Measurements from ENCODE around the gene CYP4F12. TPM values are rescaled to one million over a fixed set of nuclear protein-coding genes. Genes with fewer than 3 reads are reported as not detected.

The CYP4F12 gene
- total and polyA plus RNA-seq, 2 experiments from 2014 or later: not detected

DNA sequence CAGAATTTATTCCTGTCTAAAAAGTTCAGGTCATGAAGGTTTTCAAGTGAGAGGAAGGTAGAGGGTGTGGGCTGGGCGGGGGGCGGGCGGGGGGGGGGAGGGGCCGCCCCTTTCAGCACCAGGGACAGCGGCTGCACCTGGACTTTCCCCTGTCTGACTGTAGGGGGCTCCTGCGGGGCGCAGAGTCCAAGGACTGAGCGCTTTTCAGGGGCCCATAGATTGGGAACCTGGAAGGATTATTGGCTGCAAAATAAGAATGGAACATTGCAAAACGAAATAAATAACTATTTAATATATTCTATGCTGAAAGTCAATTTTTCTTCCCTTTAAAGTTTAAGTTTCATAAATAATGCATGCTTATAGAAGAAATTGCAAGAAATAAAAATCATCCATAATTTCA, 41.1 kb upstream of the CYP4F12 start (continued):
- TF ChIP-seq, protein P1, sequence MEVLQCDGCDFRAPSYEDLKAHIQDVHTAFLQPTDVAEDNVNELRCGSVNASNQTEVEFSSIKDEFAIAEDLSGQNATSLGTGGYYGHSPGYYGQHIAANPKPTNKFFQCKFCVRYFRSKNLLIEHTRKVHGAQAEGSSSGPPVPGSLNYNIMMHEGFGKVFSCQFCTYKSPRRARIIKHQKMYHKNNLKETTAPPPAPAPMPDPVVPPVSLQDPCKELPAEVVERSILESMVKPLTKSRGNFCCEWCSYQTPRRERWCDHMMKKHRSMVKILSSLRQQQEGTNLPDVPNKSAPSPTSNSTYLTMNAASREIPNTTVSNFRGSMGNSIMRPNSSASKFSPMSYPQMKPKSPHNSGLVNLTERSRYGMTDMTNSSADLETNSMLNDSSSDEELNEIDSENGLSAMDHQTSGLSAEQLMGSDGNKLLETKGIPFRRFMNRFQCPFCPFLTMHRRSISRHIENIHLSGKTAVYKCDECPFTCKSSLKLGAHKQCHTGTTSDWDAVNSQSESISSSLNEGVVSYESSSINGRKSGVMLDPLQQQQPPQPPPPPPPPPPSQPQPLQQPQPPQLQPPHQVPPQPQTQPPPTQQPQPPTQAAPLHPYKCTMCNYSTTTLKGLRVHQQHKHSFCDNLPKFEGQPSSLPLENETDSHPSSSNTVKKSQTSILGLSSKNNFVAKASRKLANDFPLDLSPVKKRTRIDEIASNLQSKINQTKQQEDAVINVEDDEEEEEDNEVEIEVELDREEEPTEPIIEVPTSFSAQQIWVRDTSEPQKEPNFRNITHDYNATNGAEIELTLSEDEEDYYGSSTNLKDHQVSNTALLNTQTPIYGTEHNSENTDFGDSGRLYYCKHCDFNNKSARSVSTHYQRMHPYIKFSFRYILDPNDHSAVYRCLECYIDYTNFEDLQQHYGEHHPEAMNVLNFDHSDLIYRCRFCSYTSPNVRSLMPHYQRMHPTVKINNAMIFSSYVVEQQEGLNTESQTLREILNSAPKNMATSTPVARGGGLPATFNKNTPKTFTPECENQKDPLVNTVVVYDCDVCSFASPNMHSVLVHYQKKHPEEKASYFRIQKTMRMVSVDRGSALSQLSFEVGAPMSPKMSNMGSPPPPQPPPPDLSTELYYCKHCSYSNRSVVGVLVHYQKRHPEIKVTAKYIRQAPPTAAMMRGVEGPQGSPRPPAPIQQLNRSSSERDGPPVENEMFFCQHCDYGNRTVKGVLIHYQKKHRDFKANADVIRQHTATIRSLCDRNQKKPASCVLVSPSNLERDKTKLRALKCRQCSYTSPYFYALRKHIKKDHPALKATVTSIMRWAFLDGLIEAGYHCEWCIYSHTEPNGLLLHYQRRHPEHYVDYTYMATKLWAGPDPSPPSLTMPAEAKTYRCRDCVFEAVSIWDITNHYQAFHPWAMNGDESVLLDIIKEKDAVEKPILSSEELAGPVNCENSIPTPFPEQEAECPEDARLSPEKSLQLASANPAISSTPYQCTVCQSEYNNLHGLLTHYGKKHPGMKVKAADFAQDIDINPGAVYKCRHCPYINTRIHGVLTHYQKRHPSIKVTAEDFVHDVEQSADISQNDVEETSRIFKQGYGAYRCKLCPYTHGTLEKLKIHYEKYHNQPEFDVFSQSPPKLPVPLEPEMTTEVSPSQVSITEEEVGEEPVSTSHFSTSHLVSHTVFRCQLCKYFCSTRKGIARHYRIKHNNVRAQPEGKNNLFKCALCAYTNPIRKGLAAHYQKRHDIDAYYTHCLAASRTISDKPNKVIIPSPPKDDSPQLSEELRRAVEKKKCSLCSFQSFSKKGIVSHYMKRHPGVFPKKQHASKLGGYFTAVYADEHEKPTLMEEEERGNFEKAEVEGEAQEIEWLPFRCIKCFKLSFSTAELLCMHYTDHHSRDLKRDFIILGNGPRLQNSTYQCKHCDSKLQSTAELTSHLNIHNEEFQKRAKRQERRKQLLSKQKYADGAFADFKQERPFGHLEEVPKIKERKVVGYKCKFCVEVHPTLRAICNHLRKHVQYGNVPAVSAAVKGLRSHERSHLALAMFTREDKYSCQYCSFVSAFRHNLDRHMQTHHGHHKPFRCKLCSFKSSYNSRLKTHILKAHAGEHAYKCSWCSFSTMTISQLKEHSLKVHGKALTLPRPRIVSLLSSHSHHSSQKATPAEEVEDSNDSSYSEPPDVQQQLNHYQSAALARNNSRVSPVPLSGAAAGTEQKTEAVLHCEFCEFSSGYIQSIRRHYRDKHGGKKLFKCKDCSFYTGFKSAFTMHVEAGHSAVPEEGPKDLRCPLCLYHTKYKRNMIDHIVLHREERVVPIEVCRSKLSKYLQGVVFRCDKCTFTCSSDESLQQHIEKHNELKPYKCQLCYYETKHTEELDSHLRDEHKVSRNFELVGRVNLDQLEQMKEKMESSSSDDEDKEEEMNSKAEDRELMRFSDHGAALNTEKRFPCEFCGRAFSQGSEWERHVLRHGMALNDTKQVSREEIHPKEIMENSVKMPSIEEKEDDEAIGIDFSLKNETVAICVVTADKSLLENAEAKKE (CRISPR knock-in tag; IDR thresholded peaks at IDR 0.05): no peak
- TF ChIP-seq EZH2 (IDR thresholded peaks at IDR 0.05; ENCODE audit: low read depth, unreplicated experiment): no peak
- TF ChIP-seq, protein P2, sequence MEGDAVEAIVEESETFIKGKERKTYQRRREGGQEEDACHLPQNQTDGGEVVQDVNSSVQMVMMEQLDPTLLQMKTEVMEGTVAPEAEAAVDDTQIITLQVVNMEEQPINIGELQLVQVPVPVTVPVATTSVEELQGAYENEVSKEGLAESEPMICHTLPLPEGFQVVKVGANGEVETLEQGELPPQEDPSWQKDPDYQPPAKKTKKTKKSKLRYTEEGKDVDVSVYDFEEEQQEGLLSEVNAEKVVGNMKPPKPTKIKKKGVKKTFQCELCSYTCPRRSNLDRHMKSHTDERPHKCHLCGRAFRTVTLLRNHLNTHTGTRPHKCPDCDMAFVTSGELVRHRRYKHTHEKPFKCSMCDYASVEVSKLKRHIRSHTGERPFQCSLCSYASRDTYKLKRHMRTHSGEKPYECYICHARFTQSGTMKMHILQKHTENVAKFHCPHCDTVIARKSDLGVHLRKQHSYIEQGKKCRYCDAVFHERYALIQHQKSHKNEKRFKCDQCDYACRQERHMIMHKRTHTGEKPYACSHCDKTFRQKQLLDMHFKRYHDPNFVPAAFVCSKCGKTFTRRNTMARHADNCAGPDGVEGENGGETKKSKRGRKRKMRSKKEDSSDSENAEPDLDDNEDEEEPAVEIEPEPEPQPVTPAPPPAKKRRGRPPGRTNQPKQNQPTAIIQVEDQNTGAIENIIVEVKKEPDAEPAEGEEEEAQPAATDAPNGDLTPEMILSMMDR (conservative IDR thresholded peaks at IDR 0.05; ENCODE audit: low read depth in 2 of 2): peak; percentile 15 to 24; a peak in 2 of 4 replicates

DNA sequence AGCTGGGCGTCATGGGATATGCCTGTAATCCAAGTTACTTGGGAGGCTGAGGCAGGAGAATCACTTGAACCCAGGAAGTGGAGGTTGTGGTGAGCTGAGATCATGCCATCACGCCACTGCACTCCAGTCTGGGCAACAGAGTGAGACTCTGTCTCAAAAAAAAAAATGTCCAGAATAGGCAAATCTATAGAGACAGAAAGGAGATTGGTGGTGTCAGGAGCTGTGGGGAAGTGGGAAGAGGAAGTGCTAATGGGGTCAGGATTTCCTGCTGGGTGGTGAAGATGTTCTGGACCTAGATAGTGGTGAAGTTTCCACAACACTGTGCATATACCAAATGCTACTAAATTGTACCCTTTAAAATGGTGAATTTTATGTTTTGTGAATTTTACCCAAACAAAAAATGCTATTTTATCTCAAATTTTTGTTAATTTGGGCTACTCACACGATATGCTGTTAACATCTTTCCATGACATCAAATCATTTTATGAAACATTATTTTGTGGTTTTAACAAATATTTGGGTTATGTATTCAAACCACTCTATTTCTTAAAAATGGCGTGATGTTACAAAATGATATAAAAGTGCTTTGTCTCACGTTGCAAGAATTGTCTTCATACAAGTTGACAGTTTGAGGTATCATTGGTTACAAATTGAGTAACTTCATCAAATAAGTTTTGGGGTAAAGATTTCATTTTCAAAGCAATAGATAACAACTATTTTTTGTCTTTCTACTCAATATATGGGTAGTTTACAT, 39.6 kb upstream of the CYP4F12 start:
- Mint-ChIP-seq H3K9me3 (peaks cover 94% of the 10 kb centered on the region), H3K36me3 (ENCODE audit: low read depth) (peaks cover 20% of the 10 kb centered on the region), H3K4me1 (no peaks in the 10 kb centered on the region), H3K4me3 (no peak overlapping the region), H3K27ac (no peak overlapping the region), H3K27me3 (ENCODE audit: insufficient read depth, low read depth, poor library complexity) (peaks cover 6% of the 10 kb centered on the region)
- Histone ChIP-seq H3K27me3 (ENCODE audit: insufficient read depth) (no peaks in the 10 kb centered on the region), H3K27ac (ENCODE audit: low read depth) (no peak overlapping the region), H3K36me3 (ENCODE audit: insufficient read depth) (no peaks in the 10 kb centered on the region; the same call in 1 of the 2 replicates), H3K9me2 (ENCODE audit: insufficient read depth) (no peaks in the 10 kb centered on the region), H3K79me2 (replicated peaks; ENCODE audit: insufficient read depth) (no peaks in the 10 kb centered on the region), H3F3A (replicated peaks; ENCODE audit: low read depth) (no peaks in the 10 kb centered on the region), H3K4me1 (ENCODE audit: insufficient read depth) (no peaks in the 10 kb centered on the region), H4K20me1 (replicated peaks; ENCODE audit: insufficient read depth) (no peaks in the 10 kb centered on the region), H2AFZ (no peak overlapping the region), H3K4me2 (no peak overlapping the region), H3K4me3 (no peak overlapping the region)
- ATAC-seq: no peak
- no peak for DNase-seq (ENCODE audit: low spot score)
- TF ChIP-seq, protein P2 (conservative IDR thresholded peaks at IDR 0.05; ENCODE audit: low read depth in 2 of 2): no peak
- TF ChIP-seq POLR2AphosphoS5 (IDR thresholded peaks at IDR 0.05; ENCODE audit: low read depth): no peak
- TF ChIP-seq EZH2 (IDR thresholded peaks at IDR 0.05; ENCODE audit: low read depth, unreplicated experiment): no peak
